ENCODE results near the gene CCN5.

Gene CCN5

DNA sequence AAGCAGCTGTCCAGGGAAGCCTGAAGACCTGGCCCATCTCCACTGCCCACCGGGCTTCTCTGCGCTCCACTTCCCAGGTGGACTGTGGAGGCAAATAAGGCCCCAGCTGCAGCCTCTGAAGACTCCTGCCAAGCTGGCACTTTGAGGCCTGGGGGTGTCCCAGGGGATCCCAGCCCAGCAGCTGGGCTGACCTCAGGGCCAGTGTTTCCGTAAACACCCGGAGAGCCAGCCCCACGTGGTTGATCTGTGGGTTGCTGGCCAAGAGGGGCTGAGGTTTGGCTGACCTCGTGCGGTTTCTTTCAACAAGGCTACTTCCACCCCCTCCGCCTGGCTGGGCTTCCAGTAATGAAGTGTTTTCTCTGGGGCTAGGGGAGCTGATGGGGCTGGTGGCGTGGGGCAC, 12.4 kb upstream of the CCN5 start:
- Histone ChIP-seq H3K4me3 (ENCODE audit: insufficient read length, low read depth) (no peak overlapping the region), H3K4me1 (ENCODE audit: insufficient read depth, insufficient read length) (peaks cover 25% of the 10 kb centered on the region), H3K9ac (ENCODE audit: insufficient read length, low read depth) (no peak overlapping the region), H3K9me3 (ENCODE audit: insufficient read depth, low read length) (no peaks in the 10 kb centered on the region), H3K27me3 (ENCODE audit: insufficient read depth, insufficient read length) (no peaks in the 10 kb centered on the region), H3K36me3 (ENCODE audit: insufficient read depth, insufficient read length, low read length) (no peaks in the 10 kb centered on the region)
- TF ChIP-seq ZNF274 (IDR thresholded peaks at IDR 0.05; ENCODE audit: low read depth, low read length) (no peak), YY1 (IDR thresholded peaks at IDR 0.05; ENCODE audit: insufficient read depth, insufficient read length) (no peak), SUZ12 (IDR thresholded peaks at IDR 0.05; ENCODE audit: extremely low read depth, insufficient read depth, insufficient read length) (no peak)
- no peak for DNase-seq (ENCODE audit: low read depth, low spot score)

DNA sequence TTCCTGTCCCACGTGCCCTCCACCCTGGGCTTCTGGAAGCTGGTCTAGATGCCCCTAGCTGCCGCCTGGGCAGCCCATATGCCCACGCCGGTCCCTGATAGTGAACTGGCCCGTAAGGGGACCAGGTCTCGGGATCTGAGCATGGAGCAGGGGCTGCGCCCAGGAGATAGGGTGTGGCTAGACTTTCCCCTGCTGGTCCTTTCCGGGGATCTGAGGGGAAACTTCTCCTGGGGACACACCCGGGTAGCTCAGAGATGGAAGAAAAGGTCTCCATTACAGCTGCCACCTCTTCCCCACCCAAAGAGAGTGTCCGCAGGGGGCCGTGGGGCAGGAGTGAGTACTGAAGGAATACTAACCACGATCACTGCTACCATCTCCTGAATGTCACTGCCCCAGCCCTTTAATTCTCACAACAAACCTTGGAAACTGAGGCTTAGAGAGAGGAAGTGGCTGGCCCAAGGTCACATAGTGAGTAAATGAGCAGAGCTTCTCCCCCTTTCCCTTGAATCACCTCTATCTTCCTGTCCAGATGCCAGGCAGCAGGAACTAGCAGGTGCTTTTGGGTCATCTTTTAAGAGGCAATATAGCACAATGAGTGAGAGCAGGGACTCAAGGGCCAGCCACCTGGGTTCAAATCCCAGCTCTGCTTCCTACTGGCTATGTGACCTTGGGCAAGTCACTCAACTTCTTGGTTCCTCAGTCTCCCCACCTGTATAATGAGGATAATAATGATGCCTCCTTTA, 11.8 kb upstream of the CCN5 start:
- Histone ChIP-seq H3K9ac (ENCODE audit: insufficient read length, low read depth) (no peak overlapping the region), H3K4me3 (ENCODE audit: insufficient read length, low read depth) (no peak overlapping the region), H3K9me3 (ENCODE audit: insufficient read depth, low read length) (no peaks in the 10 kb centered on the region), H3K27me3 (ENCODE audit: insufficient read depth, insufficient read length) (no peaks in the 10 kb centered on the region), H3K36me3 (ENCODE audit: insufficient read depth, insufficient read length, low read length) (no peaks in the 10 kb centered on the region), H3K4me1 (ENCODE audit: insufficient read depth, insufficient read length) (peaks cover 25% of the 10 kb centered on the region)
- DNase-seq (ENCODE audit: low read depth, low spot score) = no peak
- TF ChIP-seq SUZ12 (IDR thresholded peaks at IDR 0.05; ENCODE audit: extremely low read depth, insufficient read depth, insufficient read length) = no peak
- TF ChIP-seq YY1 (IDR thresholded peaks at IDR 0.05; ENCODE audit: insufficient read depth, insufficient read length) = no peak
- no peak for TF ChIP-seq ZNF274 (IDR thresholded peaks at IDR 0.05; ENCODE audit: low read depth, low read length)

DNA sequence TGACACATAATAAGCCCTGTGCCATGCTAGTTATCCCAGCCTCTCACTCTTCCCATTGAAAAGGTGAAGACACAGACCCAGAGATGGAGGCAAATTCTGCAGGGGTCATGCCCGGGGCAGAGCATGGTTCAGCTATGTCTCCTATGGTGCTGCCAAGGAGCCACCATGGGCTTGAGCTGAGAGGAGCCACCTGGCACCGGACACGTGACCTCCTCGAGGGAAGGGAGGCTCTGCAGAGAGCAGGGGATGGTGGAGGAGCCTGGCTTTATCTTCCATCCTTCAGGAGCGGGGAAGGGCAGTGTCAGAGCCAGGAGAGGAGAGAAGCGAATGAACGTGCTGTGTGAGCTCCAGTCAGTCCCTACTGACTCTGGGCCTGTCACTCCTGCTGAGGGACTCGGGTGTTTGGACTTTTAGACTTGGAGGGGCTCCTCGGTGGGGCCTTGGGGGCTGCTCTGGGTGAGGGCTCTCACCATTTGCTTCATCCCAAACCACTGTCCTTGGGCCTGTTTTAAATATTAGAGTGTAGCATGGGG, 11.1 kb upstream of the CCN5 start:
- Histone ChIP-seq H3K9ac (ENCODE audit: insufficient read length, low read depth) (no peak overlapping the region), H3K4me1 (ENCODE audit: insufficient read depth, insufficient read length) (peaks cover 22% of the 10 kb centered on the region), H3K9me3 (ENCODE audit: insufficient read depth, low read length) (no peaks in the 10 kb centered on the region), H3K4me3 (ENCODE audit: insufficient read length, low read depth) (no peak overlapping the region), H3K36me3 (ENCODE audit: insufficient read depth, insufficient read length, low read length) (no peaks in the 10 kb centered on the region), H3K27me3 (ENCODE audit: insufficient read depth, insufficient read length) (no peaks in the 10 kb centered on the region)
- TF ChIP-seq ZNF274 (IDR thresholded peaks at IDR 0.05; ENCODE audit: low read depth, low read length) (no peak), SUZ12 (IDR thresholded peaks at IDR 0.05; ENCODE audit: extremely low read depth, insufficient read depth, insufficient read length) (no peak), YY1 (IDR thresholded peaks at IDR 0.05; ENCODE audit: insufficient read depth, insufficient read length) (no peak)
- no peak for DNase-seq (ENCODE audit: low read depth, low spot score)

DNA sequence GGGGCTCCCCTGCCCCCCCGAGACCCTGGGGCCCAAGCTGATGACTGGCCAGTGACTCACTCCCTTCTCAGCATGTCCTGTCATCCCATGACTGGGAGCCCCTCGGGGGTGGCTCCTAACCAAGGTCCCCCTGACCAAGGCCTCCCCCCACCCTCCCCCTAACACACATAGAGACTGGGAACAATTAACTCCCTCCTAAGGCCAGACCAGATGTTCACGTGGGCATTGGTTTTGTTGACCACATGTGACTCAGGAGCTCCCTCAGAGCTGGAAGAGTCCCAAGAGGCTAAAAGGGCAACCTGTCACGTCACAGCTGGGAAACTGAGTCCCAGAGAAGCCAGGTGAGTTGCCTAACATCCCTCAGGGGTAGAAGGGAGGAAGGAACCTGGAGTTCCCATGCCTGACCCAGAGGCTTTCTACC, 10.6 kb upstream of the CCN5 start:
- H3K4me1 ChIP-seq (ENCODE audit: insufficient read depth, insufficient read length) = peaks cover 22% of the 10 kb centered on the region
- no peak overlapping the region for H3K4me3 ChIP-seq (ENCODE audit: insufficient read length, low read depth)
- TF ChIP-seq SUZ12 (IDR thresholded peaks at IDR 0.05; ENCODE audit: extremely low read depth, insufficient read depth, insufficient read length) (no peak), ZNF274 (IDR thresholded peaks at IDR 0.05; ENCODE audit: low read depth, low read length) (no peak), YY1 (IDR thresholded peaks at IDR 0.05; ENCODE audit: insufficient read depth, insufficient read length) (no peak)
- H3K27me3 ChIP-seq (ENCODE audit: insufficient read depth, insufficient read length) = no peaks in the 10 kb centered on the region
- no peak overlapping the region for H3K9ac ChIP-seq (ENCODE audit: insufficient read length, low read depth)
- no peaks in the 10 kb centered on the region for H3K36me3 ChIP-seq (ENCODE audit: insufficient read depth, insufficient read length, low read length)
- no peaks in the 10 kb centered on the region for H3K9me3 ChIP-seq (ENCODE audit: insufficient read depth, low read length)
- no peak for DNase-seq (ENCODE audit: low read depth, low spot score)

DNA sequence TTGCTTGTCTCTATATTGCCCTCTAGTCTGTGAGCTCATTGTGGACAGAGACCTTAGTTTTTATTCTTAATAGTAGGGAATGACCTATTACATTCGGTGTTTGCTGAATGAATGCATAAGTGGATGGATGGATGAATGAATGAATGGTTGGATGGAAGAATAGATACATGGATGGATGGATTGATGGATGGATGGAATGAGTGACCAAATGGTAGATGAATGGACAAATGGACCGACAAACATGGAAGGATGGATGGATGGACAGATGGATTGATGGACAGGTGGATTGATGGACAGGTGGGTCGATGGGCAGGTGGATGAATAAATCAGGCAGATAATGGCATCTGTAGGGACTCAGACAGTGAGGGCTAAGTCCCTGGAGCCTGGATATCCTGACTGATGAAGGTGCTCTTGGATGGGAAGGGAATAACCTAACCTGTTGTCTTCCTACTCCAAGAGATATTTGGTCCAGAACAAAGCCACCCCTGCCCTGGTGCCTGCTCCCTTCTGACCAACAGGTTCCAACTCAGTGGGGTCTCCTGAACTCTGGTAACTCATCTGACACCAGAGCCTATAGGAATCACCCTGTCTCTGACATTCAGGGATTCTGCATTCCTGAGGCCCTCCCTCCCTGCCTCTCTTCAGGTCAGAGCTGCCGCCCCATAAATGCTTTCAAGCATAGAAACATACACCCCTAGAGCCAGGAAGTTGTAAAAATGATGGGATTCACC, 9.6 kb upstream of the CCN5 start:
- DNase-seq (ENCODE audit: low read depth, low spot score) = no peak
- Histone ChIP-seq H3K4me3 (ENCODE audit: insufficient read length, low read depth) (no peak overlapping the region), H3K9ac (ENCODE audit: insufficient read length, low read depth) (no peak overlapping the region), H3K4me1 (ENCODE audit: insufficient read depth, insufficient read length) (peaks cover 19% of the 10 kb centered on the region), H3K36me3 (ENCODE audit: insufficient read depth, insufficient read length, low read length) (no peaks in the 10 kb centered on the region), H3K9me3 (ENCODE audit: insufficient read depth, low read length) (no peaks in the 10 kb centered on the region), H3K27me3 (ENCODE audit: insufficient read depth, insufficient read length) (no peaks in the 10 kb centered on the region)
- TF ChIP-seq YY1 (IDR thresholded peaks at IDR 0.05; ENCODE audit: insufficient read depth, insufficient read length) = no peak
- TF ChIP-seq ZNF274 (IDR thresholded peaks at IDR 0.05; ENCODE audit: low read depth, low read length) = no peak
- TF ChIP-seq SUZ12 (IDR thresholded peaks at IDR 0.05; ENCODE audit: extremely low read depth, insufficient read depth, insufficient read length) = no peak

DNA sequence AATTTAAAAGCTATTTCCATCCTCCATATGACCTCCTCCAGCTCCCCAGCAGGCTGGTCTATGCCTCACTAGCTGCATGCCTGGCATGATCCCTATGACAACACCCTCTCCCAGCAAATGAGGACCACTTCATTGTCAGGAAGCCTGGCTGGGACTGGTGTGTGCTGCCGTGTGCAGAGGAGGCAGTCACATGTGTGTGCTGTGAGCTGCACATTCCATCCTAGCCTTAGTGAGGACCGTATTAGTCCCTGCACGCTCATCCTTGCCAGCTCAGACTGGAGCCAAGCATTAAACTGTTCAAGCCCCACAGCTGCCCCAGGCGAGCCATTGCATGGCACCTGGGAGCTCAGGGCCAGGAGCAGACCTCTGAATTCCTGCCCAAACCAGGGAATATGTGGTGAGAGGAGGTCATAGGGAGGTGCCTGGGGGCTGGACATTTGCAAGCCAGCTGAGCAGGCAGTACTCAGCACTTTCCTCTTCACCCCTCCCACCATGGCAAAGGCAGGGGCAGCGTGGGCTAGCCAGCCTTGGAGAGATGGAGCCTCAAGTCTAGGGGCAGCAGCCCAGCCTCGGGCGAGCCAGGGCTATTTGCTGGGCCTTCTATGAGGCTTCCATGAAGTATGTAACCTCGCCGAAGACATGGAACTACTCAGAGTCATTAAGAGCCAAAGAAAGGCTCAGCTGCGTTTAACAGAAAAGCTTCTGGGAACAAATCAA, 8.7 kb upstream of the CCN5 start:
- Histone ChIP-seq H3K4me1 (ENCODE audit: insufficient read depth, insufficient read length) (peaks cover 12% of the 10 kb centered on the region), H3K27me3 (ENCODE audit: insufficient read depth, insufficient read length) (peaks cover 1% of the 10 kb centered on the region), H3K9me3 (ENCODE audit: insufficient read depth, low read length) (no peaks in the 10 kb centered on the region), H3K36me3 (ENCODE audit: insufficient read depth, insufficient read length, low read length) (no peaks in the 10 kb centered on the region), H3K4me3 (ENCODE audit: insufficient read length, low read depth) (no peak overlapping the region), H3K9ac (ENCODE audit: insufficient read length, low read depth) (no peak overlapping the region)
- TF ChIP-seq SUZ12 (IDR thresholded peaks at IDR 0.05; ENCODE audit: extremely low read depth, insufficient read depth, insufficient read length) (no peak), ZNF274 (IDR thresholded peaks at IDR 0.05; ENCODE audit: low read depth, low read length) (no peak), YY1 (IDR thresholded peaks at IDR 0.05; ENCODE audit: insufficient read depth, insufficient read length) (no peak)
- DNase-seq (ENCODE audit: low read depth, low spot score) = no peak

Measured in NT2/D1 (cell line).